GM12891 (cell line): ENCODE measurements around the gene ZNF747.

Experiments used
- DNase-seq: peaks from one replicate; pipeline ENCODE4 v3.0.0; 2011; ENCODE audit warnings: low spot score; ENCODE audit not compliant: insufficient read length
- FAIRE-seq: peaks from 2 replicates; lab custom pipeline; 2011; peaks lifted over from hg19 to GRCh38; lab: Jason Lieb, UNC
- PAX5 ChIP-seq: IDR thresholded peaks from 2 replicates; pipeline ENCODE4 v1.6.1; 2011; ENCODE audit warnings: low read length, moderate library complexity, mild to moderate bottlenecking; ENCODE audit not compliant: insufficient read depth, severe bottlenecking
- POLR2A ChIP-seq: IDR thresholded peaks from 2 replicates; pipeline ENCODE4 v1.6.1; 2011; ENCODE audit warnings: low read depth, low read length, control low read depth
- POLR2AphosphoS5 ChIP-seq: IDR thresholded peaks from 2 replicates; pipeline ENCODE4 v1.6.1; 2011; ENCODE audit warnings: low read depth, low read length, control low read depth
- POU2F2 ChIP-seq: IDR thresholded peaks from 2 replicates; pipeline ENCODE4 v1.6.1; 2011; ENCODE audit warnings: low read depth, mild to moderate bottlenecking, control low read depth, low read length, moderate library complexity
- SPI1 ChIP-seq: IDR thresholded peaks from 2 replicates; pipeline ENCODE4 v1.6.1; 2011; ENCODE audit warnings: low read depth, low read length, control low read depth
- TAF1 ChIP-seq: IDR thresholded peaks from 2 replicates; pipeline ENCODE4 v1.6.1; 2011; ENCODE audit warnings: low read depth, low read length, control low read depth

Gene ZNF747

GRCh38 chr16:30511509-30511908 lies 23.1 kb downstream of the ZNF747 start:
- no peak for FAIRE-seq

GRCh38 chr16:30510376-30510938 lies 24.2 kb downstream of the ZNF747 start:
- no peak for FAIRE-seq

More at GRCh38 chr16:30511509-30511908, 23.1 kb downstream of the ZNF747 start:
- no peak for DNase-seq
- TF ChIP-seq POU2F2, result no peak
- TF ChIP-seq PAX5, result no peak
- TF ChIP-seq TAF1, result no peak
- no peak for TF ChIP-seq POLR2A
- no peak for TF ChIP-seq POLR2AphosphoS5
- TF ChIP-seq SPI1, result no peak

GRCh38 chr16:30509081-30509765 lies 25.4 kb downstream of the ZNF747 start:
- DNase-seq, result no peak

More at GRCh38 chr16:30510376-30510938, 24.2 kb downstream of the ZNF747 start:
- TF ChIP-seq PAX5 (no peak), POLR2AphosphoS5 (no peak), TAF1 (no peak), POLR2A (no peak), POU2F2 (no peak), SPI1 (no peak)
- DNase-seq, result no peak

GRCh38 chr16:30503403-30504296 lies 31.0 kb downstream of the ZNF747 start:
- no peak for FAIRE-seq
- DNase-seq, result no peak
- TF ChIP-seq POLR2A, result no peak
- TF ChIP-seq POLR2AphosphoS5, result no peak
- no peak for TF ChIP-seq POU2F2
- no peak for TF ChIP-seq TAF1
- no peak for TF ChIP-seq SPI1
- no peak for TF ChIP-seq PAX5

More at GRCh38 chr16:30509081-30509765, 25.4 kb downstream of the ZNF747 start:
- no peak for FAIRE-seq
- TF ChIP-seq SPI1, result no peak
- no peak for TF ChIP-seq PAX5
- no peak for TF ChIP-seq POLR2AphosphoS5
- TF ChIP-seq POU2F2, result no peak
- no peak for TF ChIP-seq POLR2A
- TF ChIP-seq TAF1, result no peak

GRCh38 chr16:30499284-30499683 lies 35.4 kb downstream of the ZNF747 start:
- DNase-seq (no peak), FAIRE-seq (no peak)
- TF ChIP-seq POLR2AphosphoS5 (no peak), TAF1 (no peak), POLR2A (no peak), SPI1 (no peak), POU2F2 (no peak), PAX5 (no peak)

GRCh38 chr16:30494709-30495108 lies 39.9 kb downstream of the ZNF747 start:
- TF ChIP-seq POLR2AphosphoS5 (no peak), PAX5 (no peak), POLR2A (no peak), TAF1 (no peak), SPI1 (no peak), POU2F2 (no peak)
- FAIRE-seq (no peak), DNase-seq (no peak)

- DNase-seq (no peak), FAIRE-seq (no peak)
- TF ChIP-seq POLR2AphosphoS5, result no peak
- no peak for TF ChIP-seq POU2F2
- TF ChIP-seq TAF1, result no peak
- no peak for TF ChIP-seq PAX5
- TF ChIP-seq SPI1, result no peak
- no peak for TF ChIP-seq POLR2A
These were observed 40.6 kb downstream of the ZNF747 start for GRCh38 chr16:30493941-30494488.

- FAIRE-seq (no peak), DNase-seq (no peak)
- TF ChIP-seq POU2F2, result no peak
- no peak for TF ChIP-seq SPI1
- TF ChIP-seq PAX5, result no peak
- no peak for TF ChIP-seq TAF1
- no peak for TF ChIP-seq POLR2AphosphoS5
- no peak for TF ChIP-seq POLR2A
These were observed 42.8 kb downstream of the ZNF747 start for GRCh38 chr16:30491744-30492308.
